Superior temporal gyrus (tissue), 1 donor: Measurements from ENCODE around the gene SKA2.
"Not testable (repeated sequence)": the region's sequence is repeated elsewhere in the genome, so short reads cannot be mapped to it uniquely, and the experiment has no call there.

Experiments
- DNase-seq: peaks from one replicate; pipeline ENCODE4 v3.0.0-alpha.2; 2016; ENCODE audit errors: extremely low spot score

SKA2 gene

DNA sequence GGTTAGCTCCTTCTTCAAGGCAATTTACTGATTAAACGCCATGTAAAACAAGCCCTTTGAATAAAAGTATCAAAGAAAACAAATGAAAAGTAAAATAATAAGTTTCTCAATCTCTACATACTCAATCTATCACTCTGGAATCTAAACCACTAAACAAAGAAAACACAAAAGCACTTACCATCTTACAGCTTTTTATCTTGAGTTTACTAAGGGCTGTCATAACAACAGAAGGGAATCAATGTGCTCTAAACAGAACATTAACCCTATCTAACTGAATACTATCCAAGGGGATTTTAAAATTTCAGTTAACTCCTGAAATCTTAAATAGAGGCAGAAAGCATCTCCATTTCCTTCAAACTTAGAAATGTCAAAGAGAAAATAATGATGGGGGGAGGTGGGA is 3.4 kb downstream of the SKA2 start:
- DNase-seq = peak; percentile 10

DNA sequence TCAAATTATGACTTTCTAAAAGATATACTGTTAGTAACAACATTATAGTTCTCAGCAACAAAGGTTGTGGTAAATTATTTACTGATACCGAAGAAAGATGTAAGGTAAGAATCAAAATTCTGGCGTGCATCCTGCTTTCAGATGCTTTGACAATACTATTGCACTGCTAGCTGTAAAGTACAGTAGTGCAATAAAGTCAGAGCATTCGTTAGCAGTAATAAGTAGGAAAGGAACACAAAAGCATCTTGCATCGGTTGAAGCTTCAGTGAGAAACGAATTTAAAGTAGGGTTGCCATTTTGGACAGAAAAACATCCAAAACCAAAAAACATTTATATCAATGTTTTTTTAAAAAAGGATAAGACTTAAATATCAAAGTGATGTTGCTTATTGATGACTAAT is 4.0 kb downstream of the SKA2 start:
- DNase-seq = no peak

DNA sequence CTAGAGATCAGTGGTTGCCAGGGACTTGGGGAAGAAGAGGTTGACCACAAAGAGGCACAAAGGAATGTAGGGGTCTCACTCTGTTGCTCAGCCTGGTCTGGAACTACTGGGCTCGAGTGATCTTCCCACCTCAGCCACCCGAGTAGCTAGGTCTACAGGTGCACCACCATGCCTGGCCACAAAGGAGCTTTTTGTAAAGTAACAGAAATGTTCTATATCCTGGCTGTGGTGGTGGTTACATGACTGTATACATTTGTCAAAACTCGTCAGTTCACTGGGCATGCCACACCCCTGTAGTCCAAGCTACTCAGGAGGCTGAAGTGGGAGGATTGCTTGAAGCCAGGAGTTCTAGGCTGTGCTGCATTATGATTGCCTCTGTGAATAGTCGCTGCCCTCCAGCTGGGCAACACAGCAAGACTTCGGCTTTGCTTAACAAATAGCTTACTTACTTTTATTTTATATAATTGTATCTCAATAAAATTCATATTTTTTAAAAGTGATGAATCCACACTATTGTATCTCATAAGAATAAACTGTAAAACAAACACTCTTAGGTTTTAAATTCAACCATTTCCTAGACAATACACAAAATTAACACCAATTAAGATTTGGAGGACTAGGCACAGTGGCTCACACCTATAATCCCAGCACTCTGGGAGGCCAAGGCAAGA is 5.0 kb downstream of the SKA2 start:
- DNase-seq = no peak

DNA sequence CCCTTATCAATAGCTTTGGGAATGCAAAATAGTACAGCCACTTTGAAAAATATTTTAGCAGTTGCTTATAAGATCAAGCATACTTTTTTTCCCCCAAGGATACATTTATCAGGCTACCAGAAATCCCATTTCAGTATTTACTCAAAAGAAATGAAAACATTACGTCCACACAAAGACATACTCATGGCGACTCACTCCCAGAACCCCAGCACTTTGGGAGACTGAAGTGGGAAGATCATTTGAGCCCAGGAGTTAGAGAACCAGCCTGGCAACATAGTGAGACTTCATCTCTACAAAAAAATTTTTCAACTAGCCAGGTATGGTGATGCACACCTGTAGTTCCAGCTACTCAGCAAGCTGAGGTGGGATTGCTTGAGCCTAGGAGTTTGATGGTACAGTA is 5.9 kb downstream of the SKA2 start:
- no peak for DNase-seq

DNA sequence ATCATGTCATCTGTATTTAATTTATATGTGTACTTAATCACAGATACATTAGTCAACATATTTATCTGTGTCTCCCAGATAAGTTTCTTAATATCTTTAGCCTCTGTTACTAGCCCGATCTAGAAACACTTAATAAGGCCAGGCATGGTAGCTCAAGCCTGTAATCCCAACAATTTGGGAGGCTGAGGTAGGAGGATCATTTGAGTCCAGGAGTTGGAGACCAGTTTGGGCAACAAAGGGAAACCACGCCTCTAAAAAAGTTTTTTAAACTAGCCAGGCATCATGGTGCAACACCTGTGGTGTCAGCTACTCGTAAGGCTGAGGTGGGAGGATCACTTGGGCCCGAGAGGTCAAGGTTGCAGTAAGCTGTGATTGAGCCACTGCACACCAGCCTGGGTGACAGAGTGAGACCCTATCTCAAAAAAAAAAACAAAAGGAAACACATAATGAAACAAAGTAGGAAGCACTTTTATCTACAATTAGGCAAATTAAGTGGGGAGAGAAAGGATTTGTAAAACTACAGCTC is 9.4 kb downstream of the SKA2 start:
- DNase-seq = no peak

DNA sequence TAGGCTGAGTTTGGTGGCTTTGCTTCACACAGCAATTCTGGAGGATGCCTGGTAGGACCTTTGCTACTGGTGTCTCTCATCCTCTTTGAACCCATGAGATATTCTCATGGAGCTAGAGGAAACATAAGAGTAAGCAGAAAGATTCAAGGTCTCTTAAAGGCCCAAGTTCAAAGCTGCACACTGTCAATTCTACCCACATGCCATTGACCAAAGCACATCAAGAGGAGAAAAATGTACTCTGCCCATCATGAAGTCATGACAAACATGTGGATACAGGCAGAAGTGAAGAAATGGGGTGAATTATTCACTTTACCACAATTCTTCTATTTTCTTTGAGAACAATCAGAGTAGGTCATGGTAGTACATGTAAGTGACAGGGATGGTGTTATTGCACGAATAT is 13.1 kb downstream of the SKA2 start:
- no peak for DNase-seq

DNA sequence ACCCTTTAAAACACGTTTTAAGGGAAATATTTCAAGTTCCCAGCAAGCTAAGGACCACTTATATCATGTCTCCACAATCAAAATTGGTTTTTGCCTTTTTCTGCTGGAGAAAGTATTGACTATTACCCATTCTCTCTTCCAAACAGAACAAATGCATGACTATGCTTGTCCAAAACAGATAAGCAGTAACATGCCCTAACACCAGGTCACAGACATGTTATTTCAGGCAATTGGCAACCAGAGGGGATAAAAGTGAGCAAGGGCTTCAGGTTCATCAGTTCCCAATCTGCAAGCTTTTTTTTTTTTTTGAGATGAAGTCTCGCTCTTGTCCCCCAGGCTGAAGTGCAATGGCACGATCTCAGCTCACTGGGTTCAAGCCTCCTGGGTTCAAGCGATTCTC is 15.0 kb downstream of the SKA2 start:
- no peak for DNase-seq

DNA sequence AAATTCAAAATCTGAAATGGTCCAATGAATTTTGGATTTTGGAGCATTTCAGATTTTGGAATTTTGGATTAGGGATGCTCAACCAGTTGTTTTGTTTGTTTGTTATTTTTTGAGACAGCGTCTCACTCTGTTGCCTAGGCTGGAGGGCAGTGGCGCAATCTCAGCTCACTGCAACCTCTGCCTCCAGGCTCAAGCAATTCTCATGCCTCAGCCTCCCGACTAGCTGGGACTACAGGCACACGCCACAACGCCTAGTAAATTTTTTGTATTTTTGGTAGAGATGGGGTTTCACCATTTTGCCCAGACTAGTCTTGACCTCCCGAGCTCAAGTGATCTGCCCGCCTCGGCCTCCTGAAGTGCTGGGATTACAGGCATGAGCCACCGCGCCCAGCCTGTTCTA is 16.6 kb downstream of the SKA2 start:
- DNase-seq = not testable (repeated sequence)

DNA sequence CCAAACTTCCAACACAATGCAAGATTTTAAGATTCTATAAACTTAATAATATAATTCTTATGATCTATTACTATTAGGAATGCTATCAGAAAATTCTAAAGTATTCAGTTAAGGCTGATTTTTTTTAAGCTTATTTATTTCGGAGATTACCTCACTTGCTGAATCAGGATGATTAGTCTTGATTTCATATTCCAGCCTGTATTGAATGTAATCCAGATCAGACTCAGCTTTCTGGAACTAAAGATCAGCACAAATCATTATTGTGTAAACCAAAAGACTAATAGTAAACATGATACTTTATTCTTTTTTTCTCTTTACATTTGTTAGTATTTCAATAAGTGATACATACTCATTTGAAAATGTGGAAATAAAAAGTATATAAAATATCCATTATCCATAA is 23.9 kb downstream of the SKA2 start:
- DNase-seq = no peak

DNA sequence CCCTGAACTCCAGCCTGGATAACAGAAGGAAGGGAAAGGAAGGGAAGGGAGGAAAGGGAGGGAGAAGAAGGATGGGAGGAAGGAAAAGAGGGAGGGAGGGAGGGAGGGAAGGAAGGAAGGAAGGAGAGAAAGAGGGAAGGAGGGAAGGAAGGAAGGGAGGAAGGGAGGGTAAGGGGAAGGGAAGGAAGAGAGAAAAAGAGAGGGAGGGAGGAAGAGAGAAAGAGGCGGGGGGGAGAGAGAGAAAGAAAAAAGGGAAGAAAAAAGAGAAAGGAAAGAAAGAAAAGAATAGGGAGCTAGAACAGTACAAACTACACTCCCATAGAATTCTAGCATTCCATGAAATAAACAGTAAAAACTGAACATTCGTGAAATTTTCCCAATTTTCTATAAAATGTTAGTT is 25.2 kb downstream of the SKA2 start:
- DNase-seq = no peak

DNA sequence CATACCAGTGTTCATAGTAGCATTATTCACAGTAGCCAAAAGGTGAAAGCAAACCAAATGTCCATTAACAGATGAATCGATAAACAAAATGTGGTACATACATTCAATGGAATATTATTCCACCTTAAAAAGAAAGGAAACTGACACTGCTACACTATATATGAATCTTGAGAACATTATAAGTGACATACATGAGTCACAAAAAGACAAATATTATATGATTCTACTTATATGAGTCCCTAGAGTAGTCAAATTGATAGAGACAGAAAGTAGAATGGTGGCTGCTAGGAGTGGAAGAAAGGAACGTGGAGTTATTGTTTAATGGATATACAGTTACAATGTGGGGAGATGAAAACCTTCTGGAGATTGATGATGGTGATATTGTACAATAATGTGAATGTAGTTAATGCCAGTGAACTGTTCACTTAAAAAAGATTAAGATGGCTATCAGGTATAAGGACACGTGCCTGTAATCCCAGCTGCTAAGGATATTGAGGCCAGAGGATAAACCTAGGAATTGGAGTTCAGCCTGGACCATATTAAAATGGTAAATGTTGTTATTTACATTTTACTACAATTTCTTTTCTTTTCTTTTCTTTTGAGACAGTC is 28.1 kb downstream of the SKA2 start:
- DNase-seq = no peak

DNA sequence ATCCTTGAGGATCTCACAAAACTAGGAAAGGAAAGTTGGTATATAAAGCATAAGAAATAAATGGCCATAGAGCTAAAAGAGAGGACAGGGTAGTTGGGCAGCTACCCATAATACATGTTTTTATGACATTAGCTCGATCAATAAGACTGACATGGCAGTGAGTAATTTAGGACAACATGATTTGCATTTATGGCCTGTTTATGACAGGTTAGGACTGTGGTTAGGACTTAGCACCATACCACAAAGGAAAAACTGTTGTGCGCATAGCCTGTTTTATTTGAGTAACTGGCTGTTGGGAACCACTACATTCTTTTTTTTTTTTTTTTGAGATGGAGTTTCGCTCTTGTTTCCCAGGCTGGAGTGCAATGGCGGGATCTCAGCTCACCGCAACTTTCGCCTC is 30.3 kb downstream of the SKA2 start:
- DNase-seq = no peak

DNA sequence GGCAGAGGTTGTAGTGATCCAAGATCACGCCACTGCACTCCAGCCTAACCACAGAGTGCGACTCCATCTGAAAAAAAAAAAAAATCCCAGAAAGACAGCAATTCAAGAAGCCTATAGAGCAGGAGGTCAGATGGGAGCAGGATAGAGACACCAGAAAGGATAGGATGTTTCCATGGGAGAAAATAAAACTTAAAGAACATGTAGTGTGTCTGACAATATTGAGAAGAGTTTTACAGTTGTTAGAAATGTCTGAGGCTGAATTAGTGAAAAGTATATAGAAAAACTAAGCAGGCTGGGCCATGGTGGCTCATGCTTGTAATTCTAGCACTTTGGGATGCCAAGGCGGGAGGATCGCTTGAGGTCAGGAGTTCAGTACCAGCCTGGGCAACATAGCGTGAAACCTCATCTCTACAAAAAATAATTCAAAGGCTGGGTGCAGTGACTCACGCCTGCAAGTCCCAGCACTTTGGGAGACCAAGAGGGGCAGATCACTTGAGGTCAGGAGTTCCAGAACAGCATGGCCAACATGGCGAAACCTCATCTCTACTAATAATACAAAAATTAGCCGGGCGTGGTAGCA is 33.0 kb downstream of the SKA2 start:
- DNase-seq = no peak

DNA sequence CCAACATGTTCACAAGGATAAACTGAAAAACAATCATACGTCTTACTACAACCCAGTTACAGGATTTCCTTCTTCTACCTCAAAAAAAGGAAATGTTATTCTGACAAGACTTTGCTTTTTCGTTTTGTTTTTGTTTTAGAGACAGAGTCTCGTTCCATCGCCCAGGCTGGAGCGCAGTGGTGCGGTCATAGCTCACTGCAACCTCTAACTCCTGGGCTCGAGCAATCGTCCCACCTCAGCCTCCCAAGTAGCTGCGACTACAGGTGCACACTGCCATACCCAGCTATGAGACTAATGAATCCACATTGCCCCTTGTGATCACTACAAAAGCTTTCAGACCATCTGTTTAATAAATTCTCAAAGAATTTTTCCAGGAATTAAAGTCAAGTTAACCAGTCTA is 39.5 kb downstream of the SKA2 start:
- no peak for DNase-seq

DNA sequence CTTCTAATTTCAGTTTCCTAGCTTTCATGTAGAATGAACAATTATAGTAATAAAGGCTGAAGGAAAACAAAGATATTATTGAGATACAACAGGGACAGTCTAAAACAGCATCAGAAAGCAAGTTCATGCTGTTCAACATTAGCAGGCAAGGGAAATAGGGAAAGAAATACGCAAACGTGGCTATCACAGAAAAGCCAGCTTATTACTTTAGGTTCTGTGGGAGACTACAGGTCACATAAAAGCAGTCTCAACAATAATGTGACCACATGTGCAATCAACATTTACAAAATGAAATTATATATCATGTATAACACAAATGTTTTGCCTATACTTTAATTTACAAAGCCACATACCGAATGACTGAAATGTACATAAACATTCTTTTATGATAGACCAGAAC is 43.4 kb downstream of the SKA2 start:
- DNase-seq = peak; percentile 32

DNA sequence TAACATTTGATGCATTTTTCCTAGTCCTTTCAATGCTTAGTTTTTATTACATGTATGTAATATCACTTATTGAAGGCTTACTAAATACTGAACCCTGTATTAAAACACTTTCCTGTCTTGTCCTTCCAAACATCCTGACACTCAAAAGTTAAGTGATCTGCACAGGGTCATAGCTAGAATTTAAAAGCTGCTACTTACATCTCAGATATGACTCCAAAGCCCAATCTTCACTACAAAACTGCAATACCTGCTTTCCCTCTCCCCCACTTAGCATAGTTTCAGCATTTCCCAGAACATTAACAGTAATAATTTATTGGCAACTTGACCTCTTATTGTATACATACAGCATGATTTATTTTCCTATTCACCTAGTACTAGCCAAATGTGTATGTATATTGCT is 44.0 kb downstream of the SKA2 start:
- DNase-seq = no peak

DNA sequence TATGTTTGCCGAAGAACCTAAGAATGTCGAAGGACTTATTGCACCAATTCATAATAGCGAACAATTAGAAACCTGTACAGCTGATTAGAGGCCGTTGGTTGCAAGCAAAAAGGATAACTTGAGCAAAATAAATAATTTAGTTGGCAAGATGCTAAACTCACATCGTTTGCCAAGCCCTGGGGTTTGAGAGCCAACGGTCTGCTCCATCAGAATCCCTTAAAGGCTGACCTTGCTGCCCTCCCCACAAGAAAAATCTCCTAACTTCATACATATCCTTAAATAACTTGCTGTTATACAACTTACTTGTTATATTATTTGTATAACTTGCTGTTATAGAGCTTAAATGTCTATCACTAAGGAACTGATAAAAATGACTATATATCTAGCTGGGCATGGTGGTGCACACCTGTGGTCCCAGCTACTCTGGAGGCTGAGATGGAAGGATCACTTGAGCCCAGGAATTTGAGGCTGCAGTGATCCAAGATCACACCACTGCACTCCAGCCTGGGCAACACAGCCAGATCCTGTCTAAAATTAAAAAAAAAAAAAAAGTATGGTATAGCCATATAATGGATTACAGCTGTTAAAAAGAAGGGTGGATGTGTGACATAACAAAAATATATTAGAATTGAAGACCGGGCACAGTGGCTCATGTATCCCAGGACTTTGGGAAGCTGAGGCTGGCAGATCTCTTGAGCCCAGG is 46.4 kb downstream of the SKA2 start:
- no peak for DNase-seq

DNA sequence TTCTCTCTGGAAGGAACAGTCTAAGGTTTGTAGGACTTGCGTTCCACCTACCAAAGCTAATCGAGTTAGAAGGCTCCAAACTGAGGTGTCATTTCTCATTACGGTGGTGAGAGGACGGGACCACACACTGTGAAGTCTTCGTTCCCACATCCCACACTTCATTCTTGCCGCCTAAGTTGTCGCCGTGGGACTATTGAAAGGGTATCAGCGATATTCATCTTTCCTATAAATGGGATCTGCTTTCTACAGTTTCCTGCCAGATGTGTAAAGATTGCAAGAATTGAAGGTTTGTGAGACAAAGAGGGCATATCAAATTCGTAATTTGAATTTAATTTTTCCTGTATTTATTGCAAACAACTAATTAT is 47.7 kb downstream of the SKA2 start:
- no peak for DNase-seq

DNA sequence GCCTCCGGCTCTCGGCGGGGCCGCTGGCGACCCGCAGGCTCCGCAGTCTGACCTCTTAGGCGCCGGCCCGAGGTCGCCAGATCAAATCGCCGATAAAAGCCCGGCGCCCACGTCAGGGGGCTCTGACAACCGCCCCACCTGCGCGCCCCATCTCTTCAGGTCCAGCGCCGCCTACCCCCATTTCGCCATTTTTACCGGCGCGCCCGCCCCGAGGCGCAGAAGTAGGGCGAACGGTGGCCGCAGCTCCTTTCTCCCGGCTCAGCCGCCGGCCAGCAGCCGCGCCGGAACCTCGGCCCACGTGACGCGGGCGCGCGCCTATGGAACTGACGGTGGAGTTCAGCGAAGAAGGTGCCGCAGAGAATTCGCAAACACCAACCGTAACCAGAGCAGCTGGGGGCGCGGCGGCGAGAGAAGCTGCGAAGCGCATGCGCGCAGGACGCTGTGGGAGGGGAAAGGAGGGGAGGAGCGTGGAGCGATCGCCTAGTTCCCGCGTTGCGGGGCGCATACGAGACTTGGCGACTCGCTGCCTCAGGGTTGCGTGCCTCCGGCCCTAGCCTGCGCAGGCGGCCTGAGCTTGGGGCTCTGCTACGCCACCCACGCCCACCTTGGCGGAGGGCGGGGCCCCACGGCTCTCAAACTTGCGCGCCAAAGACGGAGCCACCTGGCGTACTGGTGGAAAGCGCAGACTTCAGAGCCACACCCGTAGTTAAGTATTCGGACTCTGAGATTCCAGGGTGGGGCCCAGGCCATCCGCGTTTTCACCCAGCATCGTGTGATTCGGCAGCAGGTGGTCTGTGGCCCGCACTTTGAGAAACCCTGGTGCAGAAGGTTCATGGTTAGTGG is 48.3 kb downstream of the SKA2 start, which contains the start of gene TRIM37:
Gene TRIM37 (minus strand): TSS at position 418 of the 843 bp plus-strand sequence. CDS start 419 bp downstream, outside the sequence.
- peak; percentile 96 for DNase-seq

DNA sequence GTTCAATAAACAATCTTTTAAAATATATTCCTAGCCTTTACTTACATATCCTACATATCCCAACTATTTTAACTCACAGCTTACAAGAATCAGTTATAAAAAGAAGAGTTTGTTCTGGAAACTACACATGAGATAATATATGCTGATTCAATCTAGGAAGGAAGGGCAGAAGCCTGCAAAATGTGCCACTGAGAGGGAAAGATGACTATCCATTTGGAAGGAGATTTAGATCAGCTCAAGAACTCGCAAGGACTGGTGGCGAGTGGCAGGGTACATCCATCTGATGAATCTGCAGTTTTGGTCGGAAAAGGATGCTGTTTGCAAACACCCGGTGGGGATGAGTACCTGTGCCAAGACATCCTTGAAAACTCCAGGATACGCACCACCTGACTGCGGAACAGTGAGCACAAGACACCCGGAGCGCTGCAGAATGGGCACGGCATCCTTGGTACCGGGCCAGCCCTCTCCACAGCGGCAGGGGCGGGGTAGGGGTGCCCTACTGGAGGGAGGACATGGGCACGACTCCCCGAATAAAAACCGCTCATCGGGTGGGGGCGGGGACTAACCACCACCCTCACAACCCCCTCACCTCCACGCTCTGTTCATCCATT is 49.0 kb downstream of the SKA2 start:
- peak; percentile 68 for DNase-seq

DNA sequence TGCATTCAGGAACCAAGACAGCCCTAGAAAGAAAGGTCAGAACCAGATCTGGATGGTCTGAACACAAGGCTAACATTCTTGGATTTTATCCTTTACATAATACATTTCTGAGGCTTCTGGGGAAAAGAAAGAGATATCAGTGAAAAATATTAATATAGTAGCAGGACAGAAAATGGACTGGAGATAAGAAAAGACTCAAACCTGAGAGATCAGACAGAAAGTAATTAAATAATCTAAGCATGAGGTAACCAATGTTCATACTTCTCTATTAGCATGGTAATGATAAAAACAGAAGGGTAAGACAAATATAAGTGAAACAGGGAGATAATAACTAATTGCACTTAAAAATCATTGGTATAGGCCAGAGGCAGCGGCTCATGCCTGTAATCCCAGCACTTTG is 53.8 kb downstream of the SKA2 start:
- no peak for DNase-seq
